ENCODE data around the gene CLP1. TPM values are rescaled to one million over a fixed set of nuclear protein-coding genes. Genes with fewer than 3 reads are reported as not detected.
A peak's percentile ranks its signal among the peaks of the same experiment; 100 is the strongest.

The CLP1 gene
- total and polyA plus RNA-seq, 4 donors: 5.9 to 12.3 (median 8.3) TPM

GRCh38 chr11:57640068-57640800, 17.3 kb upstream of the CLP1 start:
- 60% methylated on average over 9 of the region's 9 CpGs for WGBS
- Histone ChIP-seq H3K36me3 (ENCODE audit: control insufficient read depth in 4 of 4, insufficient read depth in 3 of 4, low read depth in 1 of 4, low read length in 3 of 4) (no peaks in the 10 kb centered on the region), H3K4me3 (ENCODE audit: low read depth in 1 of 3, low read length in 3 of 3) (no peak overlapping the region), H3K9me3 (ENCODE audit: control insufficient read depth in 4 of 4, low read length in 3 of 4) (no peaks in the 10 kb centered on the region), H3K9ac (ENCODE audit: low read depth in 1 of 2, low read length in 2 of 2) (peak overlapping the region in 1 of 2 donors; percentile 17), H3K27me3 (ENCODE audit: control insufficient read depth in 4 of 4, insufficient read depth in 4 of 4, low read length in 3 of 4) (no peaks in the 10 kb centered on the region), H3K4me1 (ENCODE audit: control insufficient read depth in 4 of 4, insufficient read depth in 4 of 4, low read length in 3 of 4) (peaks cover 13 to 45% (median 23%) of the 10 kb centered on the region in 4 donors), H3K27ac (ENCODE audit: low read depth in 1 of 2, low read length in 2 of 2) (peak overlapping the region; percentile 61 to 67)
- DNase-seq (ENCODE audit: low spot score): no peak
- no peak for TF ChIP-seq TAF1 (conservative IDR thresholded peaks at IDR 0.05)
- no peak for TF ChIP-seq RXRA (IDR thresholded peaks at IDR 0.05)
- TF ChIP-seq FOXA1 (IDR thresholded peaks at IDR 0.05): no peak
- no peak for TF ChIP-seq YY1 (IDR thresholded peaks at IDR 0.05)
- no peak for TF ChIP-seq RAD21 (IDR thresholded peaks at IDR 0.05)
- no peak for TF ChIP-seq EGR1 (IDR thresholded peaks at IDR 0.05; ENCODE audit: low read depth in 2 of 2)
- TF ChIP-seq NR2F2 (IDR thresholded peaks at IDR 0.05): no peak

DNA sequence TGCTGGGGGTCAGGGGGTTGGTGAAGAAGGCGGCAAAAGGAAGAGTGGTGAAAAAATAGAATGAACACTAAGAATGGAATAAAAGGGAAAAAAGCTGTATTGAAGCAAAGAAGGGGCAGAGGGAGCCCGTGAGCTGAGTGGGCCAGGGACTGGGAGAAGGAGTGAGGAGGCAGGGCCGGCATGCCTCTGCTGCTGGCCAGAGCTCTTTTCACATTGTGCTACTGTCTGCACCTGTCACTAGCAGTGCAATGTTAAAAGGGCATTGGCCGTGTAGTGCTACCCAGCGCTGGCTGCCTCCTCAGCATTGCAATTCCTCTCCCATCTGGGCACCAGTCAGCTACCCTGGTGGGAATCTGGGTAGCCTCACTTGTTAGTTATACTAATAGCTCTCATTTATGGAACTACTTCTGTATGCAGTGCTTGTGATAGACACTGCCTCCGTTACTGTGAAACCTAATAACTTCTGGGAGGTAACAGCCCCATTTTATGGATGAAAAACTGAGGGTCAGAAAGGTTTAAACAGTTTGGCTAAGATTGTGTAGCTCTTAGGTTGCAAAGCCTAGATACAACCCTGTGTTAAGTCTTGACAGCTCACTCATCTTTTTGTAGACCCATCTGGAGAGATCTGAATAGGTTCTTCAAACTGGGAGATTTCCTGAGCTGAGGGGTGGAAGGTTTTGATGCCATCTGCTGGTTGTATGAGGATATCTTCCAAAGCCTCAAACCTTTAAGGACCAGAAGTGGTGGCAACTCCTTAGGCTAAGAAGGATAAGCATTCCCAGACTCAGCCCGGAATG, 16.4 kb upstream of the CLP1 start:
- Histone ChIP-seq H3K27ac (ENCODE audit: low read depth in 1 of 2, low read length in 2 of 2) (no peak overlapping the region), H3K4me1 (ENCODE audit: control insufficient read depth in 4 of 4, insufficient read depth in 4 of 4, low read length in 3 of 4) (peaks cover 13 to 45% (median 23%) of the 10 kb centered on the region in 4 donors), H3K4me3 (ENCODE audit: low read depth in 1 of 3, low read length in 3 of 3) (no peak overlapping the region), H3K27me3 (ENCODE audit: control insufficient read depth in 4 of 4, insufficient read depth in 4 of 4, low read length in 3 of 4) (no peaks in the 10 kb centered on the region), H3K36me3 (ENCODE audit: control insufficient read depth in 4 of 4, insufficient read depth in 3 of 4, low read depth in 1 of 4, low read length in 3 of 4) (no peaks in the 10 kb centered on the region), H3K9me3 (ENCODE audit: control insufficient read depth in 4 of 4, low read length in 3 of 4) (no peaks in the 10 kb centered on the region), H3K9ac (ENCODE audit: low read depth in 1 of 2, low read length in 2 of 2) (no peak overlapping the region)
- no peak for DNase-seq (ENCODE audit: low spot score)
- TF ChIP-seq, protein P1, sequence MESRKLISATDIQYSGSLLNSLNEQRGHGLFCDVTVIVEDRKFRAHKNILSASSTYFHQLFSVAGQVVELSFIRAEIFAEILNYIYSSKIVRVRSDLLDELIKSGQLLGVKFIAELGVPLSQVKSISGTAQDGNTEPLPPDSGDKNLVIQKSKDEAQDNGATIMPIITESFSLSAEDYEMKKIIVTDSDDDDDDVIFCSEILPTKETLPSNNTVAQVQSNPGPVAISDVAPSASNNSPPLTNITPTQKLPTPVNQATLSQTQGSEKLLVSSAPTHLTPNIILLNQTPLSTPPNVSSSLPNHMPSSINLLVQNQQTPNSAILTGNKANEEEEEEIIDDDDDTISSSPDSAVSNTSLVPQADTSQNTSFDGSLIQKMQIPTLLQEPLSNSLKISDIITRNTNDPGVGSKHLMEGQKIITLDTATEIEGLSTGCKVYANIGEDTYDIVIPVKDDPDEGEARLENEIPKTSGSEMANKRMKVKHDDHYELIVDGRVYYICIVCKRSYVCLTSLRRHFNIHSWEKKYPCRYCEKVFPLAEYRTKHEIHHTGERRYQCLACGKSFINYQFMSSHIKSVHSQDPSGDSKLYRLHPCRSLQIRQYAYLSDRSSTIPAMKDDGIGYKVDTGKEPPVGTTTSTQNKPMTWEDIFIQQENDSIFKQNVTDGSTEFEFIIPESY (IDR thresholded peaks at IDR 0.05): no peak
- TF ChIP-seq FOXA1 (IDR thresholded peaks at IDR 0.05) (no peak), RAD21 (IDR thresholded peaks at IDR 0.05) (peak; percentile 89 to 90), FOXA2 (IDR thresholded peaks at IDR 0.05) (no peak), SP1 (IDR thresholded peaks at IDR 0.05) (no peak), TAF1 (conservative IDR thresholded peaks at IDR 0.05) (no peak), JUND (IDR thresholded peaks at IDR 0.05) (no peak), HNF4A (conservative IDR thresholded peaks at IDR 0.05) (no peak), NR2F2 (IDR thresholded peaks at IDR 0.05) (no peak), EGR1 (IDR thresholded peaks at IDR 0.05; ENCODE audit: low read depth in 2 of 2) (no peak), REST (IDR thresholded peaks at IDR 0.05) (no peak), CTCF (IDR thresholded peaks at IDR 0.05; ENCODE audit: low read depth, low read length, missing input control) (peak; percentile 59)
- 52% methylated on average over 7 of the region's 7 CpGs for WGBS

Data from liver (tissue), 9 donors.